Dermis lymphatic vessel endothelial cell (primary cell): ENCODE data around the gene KRTAP8-1. TPM values are rescaled to one million over a fixed set of nuclear protein-coding genes. Genes with fewer than 3 reads are reported as not detected.

ENCODE experiments used
- total RNA-seq: library from RNA; depleted of rRNA; stranded (reverse); fragments of >200 nt; gene quantifications from 2 replicates; pipeline ENCODE4 v1.2.1, GENCODE V29; 2014

KRTAP8-1 gene
- total RNA-seq, result not detected in 2 replicates

GRCh38 chr21:30813174-30813573 lies at the start of gene KRTAP8-1:
TSS of gene KRTAP8-1 (minus strand) at chr21:30813274. CDS start at chr21:30813220, 54 bp downstream.

DNA sequence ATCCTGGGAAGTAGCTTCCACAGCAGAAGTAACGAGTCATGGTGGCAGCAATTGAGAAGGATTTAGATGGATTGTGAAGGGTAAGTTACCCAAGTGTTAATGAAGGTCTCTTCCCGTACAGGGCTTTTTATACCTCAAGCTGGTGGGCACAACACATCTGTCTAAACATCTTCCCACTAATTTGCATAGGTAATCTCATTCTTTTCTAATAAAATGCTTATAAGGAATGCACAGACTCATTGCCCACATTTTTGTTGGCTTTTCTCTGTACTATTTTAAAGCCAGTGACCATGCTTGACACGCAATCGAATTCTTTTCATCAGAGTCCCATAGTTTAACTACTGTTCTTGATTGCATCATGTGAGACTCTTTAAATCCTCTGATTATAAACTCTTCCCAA lies 16.6 kb upstream of the KRTAP8-1 start, which contains the start of gene KRTAP7-1:
KRTAP7-1 (minus strand) TSS at position 101 of the 400 bp plus-strand sequence; CDS start at position 40, 61 bp downstream.

Other genes starting within 250 kb of the KRTAP8-1 start
- not detected in 2 replicates for gene KRTAP22-2, start 222.9 kb downstream of the KRTAP8-1 start, total RNA-seq
- not detected in 2 replicates for gene KRTAP6-3, start 220.8 kb downstream of the KRTAP8-1 start, total RNA-seq
- not detected in 2 replicates for gene KRTAP6-2, start 214.4 kb downstream of the KRTAP8-1 start, total RNA-seq
- not detected in 2 replicates for gene KRTAP22-1, start 212.2 kb downstream of the KRTAP8-1 start, total RNA-seq
- gene KRTAP6-1, start 199.3 kb downstream of the KRTAP8-1 start, total RNA-seq, result not detected in 2 replicates
- not detected in 2 replicates for gene KRTAP20-1, start 196.8 kb downstream of the KRTAP8-1 start, total RNA-seq
- gene KRTAP20-4, start 192.6 kb downstream of the KRTAP8-1 start, total RNA-seq, result not detected in 2 replicates
- not detected in 2 replicates for gene KRTAP20-2, start 178.1 kb downstream of the KRTAP8-1 start, total RNA-seq
- not detected in 2 replicates for gene KRTAP20-3, start 170.4 kb downstream of the KRTAP8-1 start, total RNA-seq
- not detected in 2 replicates for gene KRTAP21-3, start 94.5 kb downstream of the KRTAP8-1 start, total RNA-seq
- gene KRTAP21-2, start 66.0 kb downstream of the KRTAP8-1 start, total RNA-seq, result not detected in 2 replicates
- gene KRTAP21-1, start 57.8 kb downstream of the KRTAP8-1 start, total RNA-seq, result not detected in 2 replicates
- gene KRTAP7-1, start 16.5 kb upstream of the KRTAP8-1 start, total RNA-seq, result not detected in 2 replicates
- gene KRTAP11-1, start 68.3 kb upstream of the KRTAP8-1 start, total RNA-seq, result not detected in 2 replicates
- not detected in 2 replicates for gene KRTAP19-8, start 225.2 kb upstream of the KRTAP8-1 start, total RNA-seq